ENCODE data around the gene KLK8. TPM values are rescaled to one million over a fixed set of nuclear protein-coding genes. Genes with fewer than 3 reads are reported as not detected.

KLK8 gene
- total and polyA plus RNA-seq, 10 donors: 0.56 TPM; not detected in 9

DNA sequence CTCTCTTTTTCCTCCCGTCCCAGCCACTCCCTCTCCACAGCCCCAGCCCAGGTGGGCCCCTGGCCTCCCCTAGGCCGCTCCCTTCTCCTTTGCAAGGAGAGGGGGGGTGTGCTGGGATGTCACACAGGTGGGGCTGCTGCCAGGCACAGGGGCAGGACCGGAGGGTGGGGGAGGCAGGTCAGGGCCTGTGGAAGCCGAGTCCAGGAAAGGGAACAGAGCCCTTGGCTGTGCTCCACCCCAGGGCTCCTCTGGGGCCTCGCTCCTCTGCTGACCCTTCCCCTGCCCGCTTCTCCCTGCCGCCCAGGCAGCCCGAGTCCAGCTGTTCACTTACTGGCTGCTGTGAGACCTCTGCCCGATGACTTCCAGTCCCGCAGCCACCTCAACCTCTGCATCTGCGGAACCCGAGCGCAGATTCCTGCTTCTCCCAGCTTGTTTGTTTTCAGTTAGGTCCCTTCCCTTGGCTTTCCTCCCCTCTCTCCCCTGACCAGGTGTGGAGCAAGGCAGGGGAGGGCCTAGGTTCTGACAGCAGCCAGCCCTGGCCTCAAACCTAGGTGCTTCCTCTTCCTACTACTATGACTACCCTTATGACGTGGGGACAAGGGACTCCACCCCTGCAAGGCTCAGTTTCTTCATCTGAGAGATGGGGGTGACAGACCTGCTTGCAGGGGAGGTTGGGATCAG, 25.9 kb upstream of the KLK8 start:
- Histone ChIP-seq H3K36me3 (no peaks in the 10 kb centered on the region), H3K27ac (no peak overlapping the region), H3K9me3 (no peaks in the 10 kb centered on the region), H3K4me3 (no peak overlapping the region), H3K27me3 (replicated peaks in 1 of 7) (peaks cover 0 to 91% (median 25%) of the 10 kb centered on the region in 7 donors), H3K4me1 (no peaks in the 10 kb centered on the region)
- 53 to 58% (median 56%) methylated on average over 13 to 14 of the region's 14 CpGs for WGBS, 5 donors
- TF ChIP-seq, protein P1, sequence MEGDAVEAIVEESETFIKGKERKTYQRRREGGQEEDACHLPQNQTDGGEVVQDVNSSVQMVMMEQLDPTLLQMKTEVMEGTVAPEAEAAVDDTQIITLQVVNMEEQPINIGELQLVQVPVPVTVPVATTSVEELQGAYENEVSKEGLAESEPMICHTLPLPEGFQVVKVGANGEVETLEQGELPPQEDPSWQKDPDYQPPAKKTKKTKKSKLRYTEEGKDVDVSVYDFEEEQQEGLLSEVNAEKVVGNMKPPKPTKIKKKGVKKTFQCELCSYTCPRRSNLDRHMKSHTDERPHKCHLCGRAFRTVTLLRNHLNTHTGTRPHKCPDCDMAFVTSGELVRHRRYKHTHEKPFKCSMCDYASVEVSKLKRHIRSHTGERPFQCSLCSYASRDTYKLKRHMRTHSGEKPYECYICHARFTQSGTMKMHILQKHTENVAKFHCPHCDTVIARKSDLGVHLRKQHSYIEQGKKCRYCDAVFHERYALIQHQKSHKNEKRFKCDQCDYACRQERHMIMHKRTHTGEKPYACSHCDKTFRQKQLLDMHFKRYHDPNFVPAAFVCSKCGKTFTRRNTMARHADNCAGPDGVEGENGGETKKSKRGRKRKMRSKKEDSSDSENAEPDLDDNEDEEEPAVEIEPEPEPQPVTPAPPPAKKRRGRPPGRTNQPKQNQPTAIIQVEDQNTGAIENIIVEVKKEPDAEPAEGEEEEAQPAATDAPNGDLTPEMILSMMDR (IDR thresholded peaks at IDR 0.05 in 8 of 11, conservative IDR thresholded peaks at IDR 0.05 in 3 of 11): no peak
- TF ChIP-seq POLR2AphosphoS5 (IDR thresholded peaks at IDR 0.05) (no peak), POLR2A (IDR thresholded peaks at IDR 0.05) (no peak)
- no peak for DNase-seq
- intact Hi-C loops (cut with DNase I; ENCODE audit: low total_unique reads): no loop called here

DNA sequence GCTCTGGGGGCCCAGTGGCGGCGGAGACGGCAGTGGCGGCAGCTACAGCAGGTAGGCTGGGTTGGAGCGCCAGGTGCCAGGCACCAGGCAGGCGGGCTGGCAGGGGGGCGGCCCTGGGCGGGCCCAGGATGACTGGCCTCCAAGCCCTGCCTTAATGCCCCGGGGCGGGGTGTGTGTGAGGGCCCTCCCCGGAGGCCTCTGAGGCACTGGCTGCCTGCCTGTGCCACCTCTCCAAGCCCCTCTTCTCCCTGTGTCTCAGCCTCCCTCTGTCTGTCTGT, 25.1 kb upstream of the KLK8 start, which contains the start of gene KLK11:
Gene KLK11, minus strand, starts transcription at position 63 of the 278 bp plus-strand sequence. CDS start 985 bp downstream, outside the sequence.
- H3K27ac ChIP-seq: no peak within 1 kb of the TSS
- H3K4me3 ChIP-seq: no peak within 1 kb of the TSS
- no peaks in the 10 kb centered on the region for H3K4me1 ChIP-seq
- 62 to 91% (median 81%) methylated on average over 5 to 11 of the region's 11 CpGs for WGBS, 5 donors
- no peaks in the 10 kb centered on the region for H3K36me3 ChIP-seq
- H3K9me3 ChIP-seq: no peaks in the 10 kb centered on the region
- peaks cover 0 to 92% (median 25%) of the 10 kb centered on the region in 7 donors for H3K27me3 ChIP-seq (replicated peaks in 1 of 7)
- TF ChIP-seq POLR2A (IDR thresholded peaks at IDR 0.05): no peak
- TF ChIP-seq, protein P1 (IDR thresholded peaks at IDR 0.05 in 8 of 11, conservative IDR thresholded peaks at IDR 0.05 in 3 of 11): no peak
- TF ChIP-seq POLR2AphosphoS5 (IDR thresholded peaks at IDR 0.05): no peak
- DNase-seq: no peak
- intact Hi-C loops (cut with DNase I; ENCODE audit: low total_unique reads): no loop called here

DNA sequence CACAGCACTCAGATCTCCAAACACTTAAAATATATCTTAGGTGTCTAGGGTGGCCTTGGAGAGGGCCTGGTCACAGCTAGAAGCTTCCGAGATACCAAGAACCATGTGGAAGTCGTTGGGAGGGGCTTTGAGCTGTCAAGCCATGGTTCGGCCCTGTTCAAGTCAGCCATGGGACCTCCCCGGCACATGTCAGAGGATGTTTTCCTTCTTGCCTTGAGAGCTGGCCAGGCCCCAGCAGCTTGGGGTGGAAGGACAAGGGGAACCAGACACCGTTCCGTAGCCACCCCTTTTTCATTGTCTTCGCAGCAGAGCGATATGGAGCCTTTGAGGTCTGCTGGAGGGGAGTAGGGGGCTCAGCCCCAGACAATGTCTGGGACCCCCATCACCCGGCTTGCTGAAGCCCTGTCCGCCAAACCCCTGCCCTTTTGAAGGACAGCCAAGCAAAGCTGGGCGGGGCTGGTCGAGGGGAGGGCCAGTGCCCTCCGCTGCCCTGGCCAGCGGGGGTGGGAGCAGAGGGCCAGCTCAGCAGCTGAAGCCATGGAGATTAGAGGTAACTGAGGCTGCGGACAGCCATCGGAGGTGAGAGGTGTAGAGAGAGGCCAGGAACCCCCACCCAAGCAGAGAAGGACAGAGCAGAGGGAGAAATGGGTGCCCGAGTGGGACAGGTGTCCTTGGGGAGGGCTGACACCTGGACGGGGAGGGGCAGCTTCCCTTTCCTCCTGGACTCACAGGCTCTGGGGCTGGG, 24.6 kb upstream of the KLK8 start:
- Histone ChIP-seq H3K9me3 (no peaks in the 10 kb centered on the region), H3K4me1 (peaks cover 0 to 2% (median 0%) of the 10 kb centered on the region in 6 donors), H3K27ac (no peak overlapping the region), H3K36me3 (no peaks in the 10 kb centered on the region), H3K4me3 (no peak overlapping the region), H3K27me3 (replicated peaks in 1 of 7) (peaks cover 0 to 98% (median 25%) of the 10 kb centered on the region in 7 donors)
- TF ChIP-seq POLR2A (IDR thresholded peaks at IDR 0.05) (no peak), POLR2AphosphoS5 (IDR thresholded peaks at IDR 0.05) (no peak)
- TF ChIP-seq, protein P1 (IDR thresholded peaks at IDR 0.05 in 8 of 11, conservative IDR thresholded peaks at IDR 0.05 in 3 of 11): no peak
- intact Hi-C loops (cut with DNase I; ENCODE audit: low total_unique reads): no loop called here
- WGBS, 5 donors: 59 to 74% (median 63%) methylated on average over 16 to 18 of the region's 18 CpGs
- no peak for DNase-seq

DNA sequence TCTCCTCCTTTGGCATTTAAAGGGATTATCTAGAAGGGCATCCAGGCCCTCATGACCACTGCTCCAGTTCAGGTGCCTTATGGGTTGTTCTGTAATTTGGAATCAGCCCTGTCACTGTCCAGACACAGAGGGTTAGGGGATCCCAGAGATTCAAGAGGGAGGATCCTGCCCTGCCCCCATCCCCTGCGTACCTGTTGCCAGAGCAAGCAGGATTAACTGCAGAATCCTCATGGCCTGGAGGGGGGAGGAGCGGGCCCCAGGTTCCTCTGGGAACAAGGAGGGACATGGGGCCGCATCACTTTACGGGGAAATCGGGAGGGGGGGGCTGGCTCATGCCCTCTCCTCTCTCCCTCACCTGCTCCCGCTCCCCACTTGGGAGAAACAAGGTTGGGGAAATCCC, 24.0 kb upstream of the KLK8 start:
- Histone ChIP-seq H3K4me1 (peaks cover 0 to 7% (median under 1%) of the 10 kb centered on the region in 6 donors), H3K27ac (no peak overlapping the region), H3K4me3 (no peak overlapping the region), H3K27me3 (replicated peaks in 1 of 7) (peaks cover 0 to 98% (median 25%) of the 10 kb centered on the region in 7 donors), H3K36me3 (no peaks in the 10 kb centered on the region), H3K9me3 (no peaks in the 10 kb centered on the region)
- TF ChIP-seq, protein P1 (IDR thresholded peaks at IDR 0.05 in 8 of 11, conservative IDR thresholded peaks at IDR 0.05 in 3 of 11): no peak
- TF ChIP-seq POLR2AphosphoS5 (IDR thresholded peaks at IDR 0.05): no peak
- no peak for TF ChIP-seq POLR2A (IDR thresholded peaks at IDR 0.05)
- intact Hi-C loops (cut with DNase I; ENCODE audit: low total_unique reads): no loop called here
- WGBS, 5 donors: 63 to 82% (median 74%) methylated on average over 6 of the region's 6 CpGs
- no peak for DNase-seq

All from spleen (tissue), 11 donors.